ENCODE results near the gene TTC39C.

Gene TTC39C

GRCh38 chr18:24014062-24014985 is at the start of gene TTC39C:
TTC39C (plus strand) TSS chr18:24014754; CDS start chr18:24014872, 118 bp downstream.
- peak; percentile 91 for DNase-seq

- no peak for DNase-seq
These were observed 47.6 kb upstream of the TTC39C start for GRCh38 chr18:23966909-23967308.

DNA sequence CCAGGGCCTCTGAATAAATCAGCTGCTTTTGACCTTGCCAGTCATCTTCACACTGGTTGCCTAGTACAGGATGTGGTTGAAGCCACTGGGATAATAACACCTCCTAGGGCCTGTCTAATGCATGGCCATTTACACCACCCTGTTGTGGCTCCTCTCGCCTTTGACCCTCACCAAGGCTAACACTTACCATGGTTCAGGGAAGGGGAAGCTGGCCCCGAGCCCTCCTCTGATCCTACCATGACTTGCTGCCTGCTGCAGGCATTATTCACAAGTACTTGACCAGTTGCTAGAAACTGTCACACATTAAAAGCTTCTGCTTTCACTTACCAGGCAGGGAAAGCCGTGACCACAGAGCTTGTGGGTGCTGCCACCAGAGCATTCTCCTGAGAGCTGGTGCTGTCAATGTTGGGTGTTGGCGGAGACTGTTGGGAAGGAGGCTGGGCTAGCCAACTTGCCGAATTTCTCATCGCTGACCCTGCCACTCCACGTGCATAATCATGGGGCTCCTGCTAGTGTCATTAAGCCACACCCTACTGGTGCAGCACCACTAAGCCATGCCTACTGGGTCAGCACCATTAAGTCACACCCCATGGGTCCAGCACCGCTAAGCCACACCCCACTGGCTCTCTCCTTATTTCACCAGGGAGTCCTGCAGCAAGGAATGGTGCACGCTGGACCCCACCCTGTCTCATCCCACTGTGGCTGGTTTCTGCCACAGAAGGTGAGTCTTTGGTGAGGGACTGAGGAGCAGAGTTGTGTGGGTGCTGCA is 47.0 kb upstream of the TTC39C start:
- peak; percentile 29 for DNase-seq

GRCh38 chr18:23968638-23969604 is 45.6 kb upstream of the TTC39C start:
- no peak for DNase-seq

DNA sequence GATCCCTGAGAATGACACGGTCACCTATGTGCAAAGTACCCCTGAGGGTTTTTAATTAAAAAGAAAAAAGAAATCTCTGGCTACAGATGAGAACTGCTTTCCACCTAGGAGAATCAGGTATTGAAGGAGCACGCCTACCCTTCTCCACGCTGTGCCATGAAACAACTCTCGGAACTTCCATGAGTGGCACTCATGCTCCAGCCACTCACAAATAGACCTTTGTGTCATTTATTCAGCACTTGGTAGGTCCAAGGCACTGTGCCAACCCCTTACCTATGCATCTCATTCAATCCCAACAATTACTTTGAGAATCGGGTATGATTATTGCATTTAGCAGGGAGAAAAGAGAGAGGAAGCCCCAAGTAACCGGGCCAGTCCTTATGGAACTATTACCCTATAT is 44.9 kb upstream of the TTC39C start:
- no peak for DNase-seq

DNA sequence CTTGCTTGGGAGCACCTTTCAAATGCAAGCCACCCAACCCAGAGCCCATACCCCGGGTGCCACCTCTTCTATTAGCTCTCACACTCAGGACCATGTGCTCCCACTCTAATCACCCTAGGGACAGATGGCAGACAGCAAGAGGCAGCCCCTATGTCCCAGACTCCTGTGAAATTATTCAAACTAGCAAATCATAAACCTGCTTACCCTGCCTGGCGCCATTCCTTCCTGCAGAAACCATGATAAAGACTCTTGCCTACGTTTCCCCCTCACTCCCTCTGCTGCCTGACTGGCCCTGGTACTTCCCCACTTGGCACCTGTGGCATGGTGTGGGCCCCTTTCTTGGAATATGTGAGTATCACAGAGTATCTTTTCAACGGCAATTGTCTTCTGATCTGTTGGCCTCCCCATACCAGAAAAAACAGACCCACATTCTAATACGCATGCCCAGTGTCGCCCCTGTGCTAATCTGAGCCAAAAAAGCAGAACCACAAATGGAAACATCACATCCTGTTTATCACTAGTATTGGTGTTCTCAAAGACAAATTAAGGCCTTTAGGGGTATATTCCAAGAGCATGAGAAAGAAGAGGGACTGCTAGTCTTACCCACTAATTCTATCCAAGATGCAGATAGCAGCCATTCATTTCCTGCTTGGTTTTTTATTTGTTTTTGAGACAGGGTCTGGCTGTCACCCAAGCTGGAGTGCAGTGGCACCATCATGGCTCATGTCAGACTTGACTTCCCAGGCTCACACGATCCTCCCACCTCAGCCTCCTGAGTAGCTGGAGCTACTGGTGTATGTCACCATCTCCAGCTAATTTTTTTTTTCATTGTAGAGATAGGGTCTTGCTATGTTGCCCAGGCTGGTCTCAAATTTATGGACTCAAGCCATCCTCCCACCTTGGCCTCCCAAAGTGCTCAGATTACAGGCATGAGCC is 44.1 kb upstream of the TTC39C start:
- DNase-seq, result peak; percentile 54

DNA sequence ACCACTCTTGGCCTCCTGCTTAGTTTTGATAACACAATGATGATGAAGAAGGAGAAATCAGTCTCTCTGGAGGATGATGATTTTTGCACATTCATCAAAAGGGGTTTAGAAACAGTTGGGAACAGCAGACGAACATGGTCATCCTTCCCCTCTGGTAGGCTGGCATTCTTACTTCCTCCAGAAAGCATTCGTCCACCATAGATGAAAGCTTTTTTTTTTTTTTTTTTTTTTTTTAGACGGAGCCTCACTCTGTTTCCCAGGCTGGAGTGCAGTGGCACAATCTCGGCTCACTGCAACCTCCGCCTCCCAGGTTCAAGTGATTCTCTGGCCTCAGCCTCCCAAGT is 43.5 kb upstream of the TTC39C start:
- DNase-seq, result no peak

GRCh38 chr18:23971666-23972230 is 42.8 kb upstream of the TTC39C start:
- no peak for DNase-seq

GRCh38 chr18:23972453-23972852 is 42.1 kb upstream of the TTC39C start:
- DNase-seq, result peak; percentile 37

DNA sequence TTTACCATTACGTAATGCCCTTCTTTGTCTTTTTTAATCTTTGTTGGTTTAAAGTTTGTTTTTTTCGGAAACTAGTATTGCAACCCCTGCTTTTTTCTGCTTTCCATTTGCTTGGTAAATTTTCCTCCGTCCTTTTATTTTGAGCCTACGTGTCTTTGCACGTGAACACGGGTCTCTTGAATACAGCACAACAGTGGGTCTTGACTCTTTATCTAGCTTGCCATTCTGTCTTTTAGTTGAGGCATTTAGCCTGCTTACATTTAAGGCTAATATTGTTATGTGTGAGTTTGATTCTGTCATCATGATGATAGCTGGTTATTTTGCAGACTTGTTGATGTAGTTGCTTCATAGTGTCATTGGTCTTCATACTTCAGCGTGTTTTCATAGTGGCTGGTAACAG is 37.5 kb upstream of the TTC39C start:
- DNase-seq, result no peak

DNA sequence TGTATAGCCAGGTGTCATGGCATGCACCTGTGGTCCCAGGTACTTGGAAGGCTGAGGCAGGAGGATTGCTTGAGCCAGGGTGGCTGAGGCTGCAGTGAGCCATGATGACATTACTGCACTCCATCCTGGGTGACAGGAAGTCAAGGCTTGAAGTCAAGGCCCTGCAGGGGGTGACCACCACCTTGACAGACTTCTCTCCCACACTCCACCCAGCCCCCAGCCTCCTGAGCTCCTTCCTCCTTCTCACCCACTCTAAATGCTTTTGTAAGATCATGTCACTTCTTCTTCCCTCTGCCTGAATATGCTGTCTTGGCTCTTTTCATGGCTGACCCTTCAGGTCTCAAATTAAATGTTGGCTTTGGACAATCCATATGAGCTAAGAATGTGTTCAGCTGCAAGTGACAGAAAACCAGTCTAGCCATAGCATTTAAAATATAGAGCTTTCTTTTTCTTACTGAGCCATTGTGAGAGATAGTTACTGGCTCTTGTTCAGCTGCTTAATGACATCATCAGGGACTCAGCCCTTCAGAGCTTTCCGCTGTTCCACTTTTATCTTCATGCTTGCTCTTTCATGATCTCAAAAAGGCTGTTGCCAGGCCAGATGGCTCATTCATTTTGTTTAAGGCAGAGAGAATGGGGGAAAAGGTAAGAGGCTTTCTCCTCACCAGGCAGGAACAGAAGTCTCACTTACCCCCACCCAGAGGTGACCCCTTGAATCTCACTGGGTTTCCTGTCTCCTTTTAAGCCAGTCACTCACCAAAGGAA is 36.7 kb upstream of the TTC39C start:
- no peak for DNase-seq

DNA sequence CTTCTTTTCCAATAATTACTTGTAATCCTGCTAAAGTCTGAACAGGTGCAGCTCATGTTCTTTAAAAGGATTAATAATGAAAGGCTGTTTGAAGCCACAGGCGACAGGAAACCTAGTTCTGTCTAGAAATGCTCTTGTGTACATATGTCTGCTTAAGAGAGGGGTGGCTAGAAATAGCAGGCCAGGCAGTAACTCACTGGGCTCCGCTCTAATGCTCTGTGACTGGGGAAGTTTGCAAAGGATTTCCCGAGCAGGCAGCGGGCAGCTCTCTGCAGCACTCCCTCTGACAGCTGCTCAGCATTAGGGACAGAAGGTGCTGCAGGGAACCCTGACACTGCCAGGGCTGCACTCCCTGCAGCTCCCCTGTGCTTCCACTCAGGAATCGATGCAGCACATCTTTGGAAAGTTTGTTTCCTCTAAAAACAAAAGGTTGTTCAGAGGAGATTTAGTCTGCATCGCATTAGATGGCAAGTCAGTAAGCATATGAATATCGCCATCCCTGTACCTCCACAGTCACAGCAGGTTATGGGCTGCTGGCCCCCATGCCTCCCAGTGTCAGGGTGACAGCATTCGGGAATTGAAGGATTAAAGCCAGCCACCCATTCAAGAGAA is 33.1 kb upstream of the TTC39C start:
- DNase-seq, result no peak

- no peak for DNase-seq
These were observed 32.1 kb upstream of the TTC39C start for GRCh38 chr18:23982155-23983079.

- no peak for DNase-seq
These were observed 31.4 kb upstream of the TTC39C start for GRCh38 chr18:23983112-23983511.

- no peak for DNase-seq
These were observed 27.8 kb upstream of the TTC39C start for GRCh38 chr18:23986600-23987359.

- DNase-seq, result no peak
These were observed 23.8 kb upstream of the TTC39C start for GRCh38 chr18:23990474-23991410.
